GM12878 (cell line): ENCODE data around the gene DENND1A. TPM values are rescaled to one million over a fixed set of nuclear protein-coding genes. Genes with fewer than 3 reads are reported as not detected.

ENCODE experiments used
- ATAC-seq: fragments of 200-7000 bp; cut with Tn5 transposase; 3 replicates; pipeline ENCODE4 v1.9.1; 2020; ENCODE audit warnings: mild to moderate bottlenecking, moderate library complexity
- BruUV-seq: library from RNA; stranded (reverse); fragments of 400-500 nt; replicated peaks from 2 replicates; lab custom pipeline; 2021; lab: Mats Ljungman, UMichigan
- CTCF ChIA-PET: fragments of 300-600 bp; sonication (Branson Sonifier 250); formaldehyde crosslinking; extraction: SDS; loops from one replicate; lab custom pipeline; 2021; ENCODE audit warnings: inconsistent platforms; lab: Yijun Ruan, JAX
- POLR2A ChIA-PET: fragments of 350-600 bp; formaldehyde crosslinking; extraction: SDS; loops from one replicate; lab custom pipeline; 2021; ENCODE audit warnings: inconsistent platforms; lab: Charles Lee
- RAD21 ChIA-PET: fragments of 300-600 bp; sonication (Branson Sonifier 250); formaldehyde crosslinking; loops from one replicate; lab custom pipeline; 2023; ENCODE audit warnings: antibody characterized with exemption; ENCODE audit not compliant: unreplicated experiment; lab: Charles Lee
- SMC1A ChIA-PET: fragments of 300-600 bp; sonication (Branson Sonifier 250); formaldehyde crosslinking; loops from one replicate; lab custom pipeline; 2023; ENCODE audit not compliant: unreplicated experiment, uncharacterized antibody; lab: Charles Lee
- DNase-seq: peaks from one replicate; pipeline ENCODE4 v3.0.0-alpha.2; 2011; ENCODE audit warnings: low read depth, low spot score
- FAIRE-seq: peaks from 3 replicates; lab custom pipeline; 2011; peaks lifted over from hg19 to GRCh38; lab: Jason Lieb, UNC
- H2AFZ ChIP-seq: 2 replicates; pipeline ENCODE4 v1.6.0; 2011; ENCODE audit warnings: low read depth, low read length, control low read depth; ENCODE audit not compliant: control insufficient read depth
- H3K27ac ChIP-seq: 2 replicates; pipeline ENCODE4 v1.5.1; 2011; ENCODE audit warnings: control low read depth; ENCODE audit not compliant: control insufficient read depth, insufficient read depth
- H3K27me3 ChIP-seq, 2 experiments: replicated peaks in 1 of 2; 2 replicates each; pipeline versions ENCODE4 v1.6.0 to v1.6.1; 2011; ENCODE audit warnings: low read length in 1 of 2; ENCODE audit not compliant: control insufficient read depth in 2 of 2, insufficient read depth in 2 of 2
- H3K36me3 ChIP-seq, 2 experiments: 2 replicates each; pipeline ENCODE4 v1.5.1; 2011; ENCODE audit warnings: low read length in 1 of 2; ENCODE audit not compliant: control insufficient read depth in 2 of 2, insufficient read depth in 2 of 2
- H3K4me1 ChIP-seq: 2 replicates; pipeline ENCODE4 v1.6.1; 2011; ENCODE audit warnings: mild to moderate bottlenecking, low read length, moderate library complexity, mixed read lengths; ENCODE audit not compliant: control insufficient read depth, insufficient read depth
- H3K4me2 ChIP-seq: 2 replicates; pipeline ENCODE4 v1.6.0; 2011; ENCODE audit warnings: control low read depth; ENCODE audit not compliant: control insufficient read depth, insufficient read depth
- H3K4me3 ChIP-seq: fragments of 200-600 bp; sonication (generic); 2 replicates; pipeline ENCODE4 v1.5.1; 2016
- H3K79me2 ChIP-seq: 2 replicates; pipeline ENCODE4 v1.6.0; 2011; ENCODE audit warnings: low read length; ENCODE audit not compliant: control insufficient read depth, insufficient read depth
- H3K9ac ChIP-seq: 2 replicates; pipeline ENCODE4 v1.8.0; 2011; ENCODE audit warnings: low read length, control low read depth, mixed read lengths; ENCODE audit not compliant: control insufficient read depth, insufficient read depth
- H3K9me3 ChIP-seq: replicated peaks from 3 replicates; pipeline ENCODE4 v1.5.1; 2011; ENCODE audit warnings: mild to moderate bottlenecking, low read length; ENCODE audit not compliant: control insufficient read depth, insufficient read depth
- H4K20me1 ChIP-seq: 2 replicates; pipeline ENCODE4 v1.6.0; 2011; ENCODE audit not compliant: control insufficient read depth, insufficient read depth
- CHD1 ChIP-seq: IDR thresholded peaks from 2 replicates; pipeline ENCODE4 v1.6.1; 2012; ENCODE audit warnings: low read depth, low read length, improper control_type of control experiment
- EED ChIP-seq: sonication (generic); IDR thresholded peaks from 2 replicates; pipeline ENCODE4 v1.6.1; 2016; ENCODE audit warnings: antibody characterized with exemption, low read depth
- HDAC2 ChIP-seq: fragments of 200-600 bp; sonication (generic); IDR thresholded peaks from 2 replicates; pipeline ENCODE4 v1.6.1; 2017
- IKZF2 ChIP-seq, 2 experiments: fragments of 450-650 bp; IDR thresholded peaks; 2 replicates each; pipeline ENCODE4 v1.6.1; 2017; ENCODE audit warnings: mild to moderate bottlenecking in 2 of 2, moderate library complexity in 2 of 2
- IRF3 ChIP-seq: fragments of 450-650 bp; IDR thresholded peaks from 2 replicates; pipeline ENCODE4 v1.6.1; 2014; ENCODE audit warnings: mild to moderate bottlenecking
- NRF1 ChIP-seq: conservative IDR thresholded peaks from 2 replicates; pipeline ENCODE4 v1.6.1; 2011; ENCODE audit warnings: mild to moderate bottlenecking, low read depth, low read length, improper control_type of control experiment
- POLR2AphosphoS5 ChIP-seq: IDR thresholded peaks from 2 replicates; pipeline ENCODE4 v1.6.1; 2011; ENCODE audit warnings: mild to moderate bottlenecking, low read length, inconsistent platforms
- RCOR1 ChIP-seq: conservative IDR thresholded peaks from 2 replicates; pipeline ENCODE4 v1.6.1; 2012; ENCODE audit warnings: low read depth, low read length, improper control_type of control experiment
- WRNIP1 ChIP-seq: IDR thresholded peaks from 2 replicates; pipeline ENCODE4 v1.6.1; 2011; ENCODE audit warnings: low read depth, low read length, improper control_type of control experiment, borderline replicate concordance
- ZBED1 ChIP-seq: IDR thresholded peaks from 2 replicates; pipeline ENCODE4 v1.6.1; 2016; ENCODE audit warnings: borderline replicate concordance
- ZBTB4 ChIP-seq: fragments of 450-650 bp; formaldehyde crosslinking; IDR thresholded peaks from 2 replicates; pipeline ENCODE4 v1.4.0; 2022; ENCODE audit warnings: mild to moderate bottlenecking, moderate library complexity
- ZNF592 ChIP-seq: fragments of 450-650 bp; IDR thresholded peaks from 2 replicates; pipeline ENCODE4 v1.6.1; 2017; ENCODE audit warnings: mild to moderate bottlenecking, moderate library complexity
- WGBS: methylation state at CpG from one replicate; pipeline ENCODE4 v1.1.6; 2016; ENCODE audit warnings: low lambda C conversion rate; ENCODE audit not compliant: insufficient replicate concordance, insufficient coverage; ENCODE audit errors: missing lambda C conversion rate; 5-methylcytosine and 5-hydroxymethylcytosine counted together
- in situ Hi-C: fragments of 300-500 bp; cut with MboI; formaldehyde crosslinking; loops from 9 replicates; pipeline ENCODE4 v1.14.3; 2018; ENCODE audit warnings: mixed read lengths
- intact Hi-C: fragments of 100-400 bp; cut with micrococcal nuclease; formaldehyde crosslinking; loops from one replicate; pipeline ENCODE4 v1.14.2; 2022; ENCODE audit not compliant: unreplicated experiment
- polyA plus RNA-seq, 11 experiments: library from polyadenylated mRNA; depleted of rRNA in 4 of 11; unstranded in 6 of 11; stranded (reverse) in 5 of 11; fragments of >200 nt; fragmentation: Nextera tagmentation in 4 of 11; fragmentation: Illumina TruSeq in 1 of 11; extraction: Ambion mirVana in 4 of 11; extraction: Trizol in 1 of 11; gene quantifications; 1 replicate in 1 of 11; 2 replicates in 10 of 11; pipeline versions ENCODE4 v1.2.1 to v1.2.3, GENCODE V29; 2011 to 2016; ENCODE audit warnings: inconsistent platforms in 2 of 11, missing spikeins in 2 of 11, low read depth in 1 of 11
- total RNA-seq, 4 experiments: library from RNA; depleted of rRNA in 3 of 4; stranded (reverse); fragments of >200 nt in 3 of 4; fragmentation: Illumina TruSeq in 1 of 4; extraction: Trizol in 1 of 4; gene quantifications; 2 replicates each; pipeline versions ENCODE4 v1.2.1 to v1.2.3, GENCODE V29; 2013 to 2021

DENND1A gene
- total and polyA plus RNA-seq, 10 of the 15 experiments (the other 5 are each of a cell fraction or from before 2014, with no cell fraction given): 14.1 to 48.6 (median 35.2) TPM

GRCh38 chr9:123522251-123522650, 407.7 kb downstream of the DENND1A start (continued):
- no peak for TF ChIP-seq ZNF592

- DNase-seq (no peak), ATAC-seq (no peak), FAIRE-seq (no peak)
- WGBS: 62% methylated on average over 1 of the region's 1 CpG
- SMC1A ChIA-PET: no interaction called here
- CTCF ChIA-PET: no interaction called here
- Histone ChIP-seq H3K79me2 (no peaks in the 10 kb centered on the region), H3K27me3 (no peaks in the 10 kb centered on the region), H3K27ac (no peak overlapping the region), H3K4me3 (no peak overlapping the region), H3K9me3 (no peaks in the 10 kb centered on the region), H3K4me2 (no peak overlapping the region), H3K36me3 (no peaks in the 10 kb centered on the region), H4K20me1 (no peaks in the 10 kb centered on the region; the same call in 1 of the 2 replicates), H3K9ac (no peak overlapping the region), H3K4me1 (no peaks in the 10 kb centered on the region), H2AFZ (no peak overlapping the region)
- in situ Hi-C loops (no loop called here), intact Hi-C loops (no loop called here)
- BruUV-seq: no TSS peak
- POLR2A ChIA-PET: no interaction called here
- RAD21 ChIA-PET: no interaction called here
- no peak for TF ChIP-seq CHD1
- TF ChIP-seq IKZF2 (IDR thresholded peaks at IDR 0.05): no peak
- no peak for TF ChIP-seq RCOR1
- TF ChIP-seq WRNIP1: no peak
- TF ChIP-seq EED: no peak
- TF ChIP-seq HDAC2: no peak
- no peak for TF ChIP-seq POLR2AphosphoS5
- TF ChIP-seq IRF3: no peak
- TF ChIP-seq ZBTB4 (CRISPR knock-in tag): no peak
- no peak for TF ChIP-seq NRF1
- TF ChIP-seq ZBED1: no peak
Measured at GRCh38 chr9:123518338-123518737, 411.6 kb downstream of the DENND1A start.
